Measurements from ENCODE around the gene SIPA1L3.
A peak's percentile ranks its signal among the peaks of the same experiment; 100 is the strongest.

The SIPA1L3 gene

GRCh38 chr19:38020311-38020710 lies 113.3 kb downstream of the SIPA1L3 start:
- Histone ChIP-seq H3K27ac (ENCODE audit: low read depth, low read length, poor library complexity, severe bottlenecking) (peak overlapping the region; percentile 38), H3F3A (ENCODE audit: insufficient read depth, low read length) (no peaks in the 10 kb centered on the region), H3K4me3 (ENCODE audit: low read depth, low read length, poor library complexity, severe bottlenecking) (no peak overlapping the region), H3K4me2 (ENCODE audit: low read length) (no peak overlapping the region), H3K27me3 (ENCODE audit: insufficient read depth, low read length) (no peaks in the 10 kb centered on the region), H3K79me2 (ENCODE audit: insufficient read depth, low read length) (no peaks in the 10 kb centered on the region), H2AFZ (ENCODE audit: low read length) (no peak overlapping the region), H3K9ac (ENCODE audit: low read length) (no peak overlapping the region), H3K9me2 (ENCODE audit: low read depth, low read length) (no peaks in the 10 kb centered on the region), H3K9me3 (ENCODE audit: low read length) (no peaks in the 10 kb centered on the region), H3K4me1 (ENCODE audit: insufficient read depth, low read length, severe bottlenecking) (peaks cover 25% of the 10 kb centered on the region), H4K20me1 (ENCODE audit: insufficient read depth, low read length) (no peaks in the 10 kb centered on the region), H3K36me3 (ENCODE audit: insufficient read depth, low read length) (no peaks in the 10 kb centered on the region)
- TF ChIP-seq CTCF (IDR thresholded peaks at IDR 0.05; ENCODE audit: low read length): no peak
- no peak for TF ChIP-seq EZH2 (IDR thresholded peaks at IDR 0.05; ENCODE audit: borderline replicate concordance, low read length)

GRCh38 chr19:38021352-38021751 lies 114.3 kb downstream of the SIPA1L3 start:
- Histone ChIP-seq H3K9me2 (ENCODE audit: low read depth, low read length) (no peaks in the 10 kb centered on the region), H2AFZ (ENCODE audit: low read length) (no peak overlapping the region), H4K20me1 (ENCODE audit: insufficient read depth, low read length) (no peaks in the 10 kb centered on the region), H3K9ac (ENCODE audit: low read length) (no peak overlapping the region), H3F3A (ENCODE audit: insufficient read depth, low read length) (no peaks in the 10 kb centered on the region), H3K4me2 (ENCODE audit: low read length) (no peak overlapping the region), H3K36me3 (ENCODE audit: insufficient read depth, low read length) (no peaks in the 10 kb centered on the region), H3K9me3 (ENCODE audit: low read length) (no peaks in the 10 kb centered on the region), H3K79me2 (ENCODE audit: insufficient read depth, low read length) (0 out of 2 replicates have a peak, but pooled peaks cover 2% of the 10 kb centered on the region), H3K4me3 (ENCODE audit: low read depth, low read length, poor library complexity, severe bottlenecking) (no peak overlapping the region), H3K27ac (ENCODE audit: low read depth, low read length, poor library complexity, severe bottlenecking) (peak overlapping the region; percentile 38), H3K27me3 (ENCODE audit: insufficient read depth, low read length) (no peaks in the 10 kb centered on the region), H3K4me1 (ENCODE audit: insufficient read depth, low read length, severe bottlenecking) (peaks cover 34% of the 10 kb centered on the region)
- TF ChIP-seq EZH2 (IDR thresholded peaks at IDR 0.05; ENCODE audit: borderline replicate concordance, low read length) (no peak), CTCF (IDR thresholded peaks at IDR 0.05; ENCODE audit: low read length) (no peak)

- H3K4me3 ChIP-seq (ENCODE audit: low read depth, low read length, poor library complexity, severe bottlenecking): no peak overlapping the region
- H3K9ac ChIP-seq (ENCODE audit: low read length): no peak overlapping the region
- H3K27ac ChIP-seq (ENCODE audit: low read depth, low read length, poor library complexity, severe bottlenecking): peak overlapping the region; percentile 64
- H3K4me1 ChIP-seq (ENCODE audit: insufficient read depth, low read length, severe bottlenecking): peaks cover 34% of the 10 kb centered on the region
- no peaks in the 10 kb centered on the region for H3K36me3 ChIP-seq (ENCODE audit: insufficient read depth, low read length)
- no peaks in the 10 kb centered on the region for H3K27me3 ChIP-seq (ENCODE audit: insufficient read depth, low read length)
- H3F3A ChIP-seq (ENCODE audit: insufficient read depth, low read length): no peaks in the 10 kb centered on the region
- no peaks in the 10 kb centered on the region for H3K9me3 ChIP-seq (ENCODE audit: low read length)
- no peak overlapping the region for H2AFZ ChIP-seq (ENCODE audit: low read length)
- H4K20me1 ChIP-seq (ENCODE audit: insufficient read depth, low read length): no peaks in the 10 kb centered on the region
- TF ChIP-seq EZH2 (IDR thresholded peaks at IDR 0.05; ENCODE audit: borderline replicate concordance, low read length) (no peak), CTCF (IDR thresholded peaks at IDR 0.05; ENCODE audit: low read length) (no peak)
- 0 out of 2 replicates have a peak, but pooled peaks cover 10% of the 10 kb centered on the region for H3K79me2 ChIP-seq (ENCODE audit: insufficient read depth, low read length)
- H3K9me2 ChIP-seq (ENCODE audit: low read depth, low read length): no peaks in the 10 kb centered on the region
- H3K4me2 ChIP-seq (ENCODE audit: low read length): no peak overlapping the region
Measured at GRCh38 chr19:38022791-38023670, 116.0 kb downstream of the SIPA1L3 start.

Data from OCI-LY1 (cell line).